GM13977 (cell line): ENCODE data around the gene AKIRIN1.

Experiments used
- DNase-seq: peaks from one replicate; pipeline ENCODE4 v3.0.0; 2012; ENCODE audit warnings: low spot score
- CTCF ChIP-seq: IDR thresholded peaks from 2 replicates; pipeline ENCODE4 v1.5.1; 2012; ENCODE audit warnings: mild to moderate bottlenecking, control low read depth; ENCODE audit not compliant: insufficient read depth; ENCODE audit errors: extremely low read depth, missing control alignments
- in situ Hi-C: fragments of 300-500 bp; cut with MboI; formaldehyde crosslinking; loops from one replicate; pipeline ENCODE4 v1.12.0; 2022; ENCODE audit warnings: low sequenced_read_pairs, low pct_unique_long_range_greater_than_20kb, mixed read lengths, inconsistent platforms; ENCODE audit not compliant: unreplicated experiment

AKIRIN1 gene

DNA sequence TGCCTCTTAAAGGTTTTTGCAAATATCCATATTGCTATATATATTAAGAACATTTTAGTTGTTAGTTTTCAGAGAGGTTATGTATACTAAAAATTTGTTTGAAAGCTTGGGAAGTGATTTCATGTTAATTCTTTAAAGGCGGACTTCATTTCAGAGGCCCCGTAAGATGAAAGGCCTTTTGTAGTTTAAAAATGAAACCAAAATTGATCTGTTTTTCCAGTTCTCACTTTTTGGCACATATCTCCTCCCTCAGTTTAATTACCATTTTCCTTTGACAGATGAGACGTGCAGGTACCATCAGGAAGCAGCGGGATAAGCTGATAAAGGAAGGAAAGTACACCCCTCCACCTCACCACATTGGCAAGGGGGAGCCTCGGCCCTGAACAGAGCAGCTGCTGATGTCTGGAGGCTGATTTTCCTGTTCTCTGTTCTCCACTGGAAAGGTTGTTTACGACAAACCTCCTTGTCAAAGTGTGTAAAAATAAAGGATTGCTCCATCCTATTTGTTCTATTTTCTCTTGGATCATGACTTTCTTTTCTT is 43.1 kb downstream of the AKIRIN1 start:
- in situ Hi-C loops, result no loop called here
- no peak for DNase-seq

DNA sequence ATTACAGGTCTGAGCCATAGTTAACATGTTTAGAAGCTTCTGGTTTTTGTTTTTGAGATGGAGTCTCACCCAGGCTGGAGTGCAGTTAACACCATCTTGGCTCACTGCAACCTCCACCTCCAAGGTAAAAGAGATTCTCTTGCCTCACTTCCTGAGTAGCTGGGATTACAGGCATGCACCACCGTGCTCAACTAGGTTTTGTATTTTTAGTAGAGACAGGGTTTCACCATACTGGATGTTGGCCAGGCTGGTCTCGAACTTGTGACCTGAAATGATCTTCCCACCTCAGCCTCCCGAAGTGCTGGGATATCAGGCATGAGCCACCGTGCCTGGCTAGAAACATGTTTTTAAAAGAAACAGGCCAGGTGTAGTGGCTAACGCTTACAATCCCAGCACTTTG is 45.6 kb downstream of the AKIRIN1 start:
- no peak for DNase-seq
- TF ChIP-seq CTCF, result no peak
- in situ Hi-C loops, result no loop called here

More for the DNA sequence above, 43.1 kb downstream of the AKIRIN1 start:
- TF ChIP-seq CTCF, result no peak

DNA sequence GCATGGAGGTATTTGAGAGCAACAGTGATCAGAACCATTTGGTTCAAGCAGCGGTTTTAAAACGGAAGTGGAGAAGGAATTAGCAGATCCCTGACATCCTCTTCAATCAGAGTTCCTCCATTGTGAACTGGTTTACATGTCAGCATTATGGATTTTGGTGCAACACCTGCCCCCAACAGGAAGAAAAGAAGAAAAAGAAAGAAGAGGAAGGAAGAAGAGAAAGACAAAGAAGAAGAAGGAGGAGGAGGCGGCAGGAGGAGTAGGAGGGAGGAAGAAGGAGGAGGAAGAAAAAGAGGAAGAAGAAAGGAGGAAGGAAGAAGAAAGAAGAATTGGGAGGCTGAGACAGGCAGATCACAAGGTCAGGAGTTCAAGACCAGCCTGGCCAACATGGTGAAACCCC is 52.4 kb downstream of the AKIRIN1 start:
- TF ChIP-seq CTCF, result no peak

GRCh38 chr1:39044762-39045161 is 53.7 kb downstream of the AKIRIN1 start:
- DNase-seq, result no peak
- no peak for TF ChIP-seq CTCF
- in situ Hi-C loops, result no loop called here

More for the DNA sequence above, 52.4 kb downstream of the AKIRIN1 start:
- DNase-seq, result no peak
- in situ Hi-C loops, result no loop called here

- TF ChIP-seq CTCF, result no peak
- in situ Hi-C loops, result no loop called here
- no peak for DNase-seq
Measured at GRCh38 chr1:39045231-39045630, 54.2 kb downstream of the AKIRIN1 start.

- DNase-seq, result no peak
- no peak for TF ChIP-seq CTCF
- in situ Hi-C loops, result no loop called here
Measured at GRCh38 chr1:39046613-39047210, 55.6 kb downstream of the AKIRIN1 start.
